Erythroblast (primary cell): Measurements from ENCODE around the gene HOXB1.
A peak's percentile ranks its signal among the peaks of the same experiment; 100 is the strongest.

Source experiments
- DNase-seq, 2 experiments: peaks; one replicate each; lab custom pipeline; 2025; lab: John Stamatoyannopoulos, UW
- GATA1 ChIP-seq: IDR thresholded peaks from 2 replicates; pipeline ENCODE4 v1.6.1; 2011; ENCODE audit warnings: low read depth, mild to moderate bottlenecking, control low read depth, low read length, moderate library complexity
- POLR2A ChIP-seq: IDR thresholded peaks from 2 replicates; pipeline ENCODE4 v1.6.1; 2011; ENCODE audit warnings: mild to moderate bottlenecking, low read length

Gene HOXB1

GRCh38 chr17:48554412-48555257, 23.8 kb upstream of the HOXB1 start:
- no peak for TF ChIP-seq GATA1
- no peak for TF ChIP-seq POLR2A
- DNase-seq = no peak

DNA sequence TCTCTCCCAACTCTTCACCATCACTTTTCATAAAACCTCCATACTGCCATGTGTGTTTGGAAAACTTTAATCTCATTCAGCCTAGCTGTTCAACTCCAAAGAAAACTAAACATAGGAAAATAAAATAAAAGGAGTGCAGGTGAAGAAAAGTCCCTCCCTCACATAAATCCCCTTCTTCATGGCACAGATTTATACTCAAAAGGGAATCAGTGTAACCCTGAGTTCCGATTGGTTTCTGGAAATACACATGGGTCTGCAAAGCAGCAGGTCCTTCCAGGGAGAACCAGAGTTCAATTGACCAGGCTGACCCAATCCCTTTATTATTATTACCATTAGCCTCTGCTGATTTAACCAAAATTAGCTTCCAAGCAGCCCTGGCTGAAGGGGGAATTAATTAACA, 23.0 kb upstream of the HOXB1 start:
- TF ChIP-seq POLR2A = no peak
- TF ChIP-seq GATA1 = no peak
- no peak for DNase-seq

DNA sequence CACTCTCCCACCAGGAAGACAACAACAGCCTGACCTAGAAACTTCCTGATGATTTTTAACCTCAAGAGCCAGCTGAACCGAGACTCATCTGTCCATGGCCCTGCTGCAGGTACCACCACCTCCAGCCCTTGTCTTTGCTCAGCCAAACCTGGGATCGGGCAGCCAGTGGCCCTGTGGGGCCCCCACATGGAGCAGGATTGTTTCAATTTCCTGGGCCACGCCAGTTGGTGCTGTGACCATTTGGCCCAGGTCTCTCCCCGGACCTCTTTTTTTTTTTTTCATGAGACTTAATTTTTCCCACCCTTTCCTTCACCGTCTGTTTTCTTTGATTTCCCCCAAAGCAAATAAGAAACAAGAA, 22.4 kb upstream of the HOXB1 start:
- no peak for TF ChIP-seq POLR2A
- no peak for DNase-seq

GRCh38 chr17:48552466-48553189, 21.8 kb upstream of the HOXB1 start:
- no peak for TF ChIP-seq GATA1
- TF ChIP-seq POLR2A = no peak
- DNase-seq = no peak

- no peak for DNase-seq
- TF ChIP-seq GATA1 (no peak), POLR2A (no peak)
These were observed 21.0 kb upstream of the HOXB1 start for GRCh38 chr17:48551596-48552465.

GRCh38 chr17:48551214-48551555, 20.4 kb upstream of the HOXB1 start:
- DNase-seq = no peak
- no peak for TF ChIP-seq GATA1
- no peak for TF ChIP-seq POLR2A

- no peak for DNase-seq
- no peak for TF ChIP-seq GATA1
- TF ChIP-seq POLR2A = no peak
These were observed 19.8 kb upstream of the HOXB1 start for GRCh38 chr17:48550502-48551213.

DNA sequence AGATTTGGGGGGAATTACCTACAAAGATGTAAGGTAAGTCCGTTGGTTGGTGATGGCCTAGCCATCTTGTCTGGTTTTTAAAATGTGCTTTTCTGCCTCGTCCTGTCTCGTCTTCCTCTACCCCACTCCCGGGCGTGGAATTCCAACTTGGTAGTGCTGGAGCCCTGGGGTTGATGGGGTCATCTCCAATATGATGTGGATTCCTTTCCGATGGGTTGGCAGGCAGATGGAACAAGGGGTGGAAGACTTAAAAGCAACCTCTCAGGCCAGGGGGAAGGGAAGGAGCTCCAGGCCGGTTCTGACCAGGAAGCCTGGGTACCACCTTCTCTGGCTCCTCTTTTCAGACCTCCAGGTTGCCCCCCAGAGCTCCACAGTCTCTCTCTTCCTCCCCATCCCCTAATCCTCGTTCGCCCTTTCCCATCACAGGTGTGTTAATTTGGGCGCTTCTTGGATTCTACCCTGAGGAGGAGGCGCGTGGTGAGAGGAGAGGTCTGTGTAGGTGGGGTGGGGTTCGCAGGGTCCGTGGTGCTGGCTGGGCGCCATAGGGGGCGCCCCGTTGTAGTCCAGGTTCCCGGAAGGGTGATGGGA, 19.2 kb upstream of the HOXB1 start:
- DNase-seq = no peak

DNA sequence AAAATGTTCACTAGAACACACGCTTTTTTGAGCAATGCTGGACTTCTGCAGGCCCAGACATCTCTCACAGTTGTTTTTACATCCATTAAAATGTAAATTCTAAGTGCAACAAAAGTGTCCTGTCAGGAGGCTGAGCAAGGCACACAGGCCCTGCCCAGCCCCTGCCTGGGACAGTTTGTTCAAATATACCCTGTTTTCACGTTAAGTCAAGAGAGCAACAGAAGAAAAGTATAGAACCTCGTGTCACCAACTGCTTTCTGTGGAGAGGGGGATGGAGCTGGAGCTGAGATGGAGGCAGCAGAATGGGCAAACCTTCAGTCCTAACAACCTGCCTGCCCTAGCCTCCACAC, 18.4 kb upstream of the HOXB1 start:
- peak in 1 of 2 experiments; percentile 15 for DNase-seq
- TF ChIP-seq GATA1 (no peak), POLR2A (no peak)

More for the DNA sequence above, 19.2 kb upstream of the HOXB1 start:
- TF ChIP-seq GATA1 (no peak), POLR2A (no peak)

DNA sequence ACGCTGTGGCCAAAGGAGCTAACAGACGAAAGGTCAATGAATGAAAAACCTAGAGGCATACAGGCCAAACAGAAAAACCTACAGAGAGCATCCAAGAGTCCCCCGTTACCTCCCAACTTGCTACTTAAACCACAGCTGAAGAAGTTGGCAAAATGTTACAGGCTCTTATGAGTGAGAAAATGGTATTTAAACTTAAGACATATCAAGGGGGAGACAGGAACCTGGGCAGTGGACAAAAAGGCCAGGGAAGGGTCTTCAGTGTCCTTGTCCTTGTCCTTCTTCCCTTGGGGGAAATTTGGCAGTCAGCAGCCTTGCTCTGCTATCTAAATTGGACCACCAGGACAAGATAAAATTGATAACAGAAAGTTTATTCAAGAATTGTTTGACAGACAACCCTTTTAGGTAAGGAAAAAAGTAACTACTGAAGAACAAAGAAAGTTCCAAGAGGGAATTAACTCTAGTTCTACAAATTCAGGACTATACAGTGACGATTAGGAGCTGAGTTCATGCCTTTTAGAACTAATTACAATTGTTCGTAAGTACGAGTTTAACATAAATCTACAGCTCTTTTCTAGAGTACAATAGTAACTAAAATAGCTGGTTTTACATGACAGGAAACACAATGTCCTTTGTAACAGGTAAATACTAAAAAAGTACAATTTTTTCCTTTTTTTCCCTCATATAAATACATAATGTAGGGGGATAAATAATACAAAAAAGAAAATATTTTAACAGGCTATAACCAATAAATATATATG, 17.9 kb upstream of the HOXB1 start:
- TF ChIP-seq POLR2A (no peak), GATA1 (no peak)
- DNase-seq = peak; percentile 64 to 66

DNA sequence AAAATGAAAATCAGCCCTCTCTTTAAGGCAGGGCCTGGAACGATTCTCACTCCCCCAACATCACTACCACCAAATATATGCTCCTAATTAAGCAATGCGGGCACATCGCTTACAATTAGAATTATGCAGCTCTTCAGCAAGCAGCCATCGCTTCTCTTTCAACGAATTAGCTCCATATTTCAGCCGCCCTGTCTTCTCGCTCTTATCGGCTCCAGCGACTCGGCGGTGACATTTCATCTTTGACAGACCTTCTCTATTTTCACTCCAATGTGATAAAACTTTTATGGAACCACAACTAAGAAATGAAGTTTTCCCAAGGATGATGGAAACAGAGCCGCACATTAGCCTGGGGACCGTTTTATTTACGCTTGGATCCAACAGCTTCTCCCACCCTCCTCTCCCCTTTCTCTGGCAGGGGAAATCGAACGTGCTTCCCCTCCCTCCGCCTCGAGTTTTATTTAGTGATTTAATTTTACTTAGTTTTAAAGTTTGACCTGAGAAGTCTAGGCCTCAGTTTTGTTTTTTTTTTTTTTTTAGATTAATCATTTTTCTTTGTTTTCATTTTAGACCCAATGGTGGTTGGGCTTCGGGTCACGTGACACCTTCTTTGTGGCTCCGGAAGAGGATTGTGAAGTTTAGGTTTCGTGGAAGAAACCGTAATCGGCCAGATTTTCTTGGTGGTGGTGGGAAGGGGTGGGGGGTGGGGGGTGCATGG, 17.2 kb upstream of the HOXB1 start:
- DNase-seq = peak; percentile 75 to 79
- TF ChIP-seq POLR2A (no peak), GATA1 (no peak)
